Pons (tissue), 1 donor: ENCODE results near the gene CD177.
"Not testable (repeated sequence)": the region's sequence is repeated elsewhere in the genome, so short reads cannot be mapped to it uniquely, and the experiment has no call there.

Experiments
- DNase-seq: peaks from one replicate; pipeline ENCODE4 v3.0.0-alpha.2; 2016; ENCODE audit warnings: low spot score

The CD177 gene

GRCh38 chr19:43353606-43354304 lies at the start of gene CD177:
Gene CD177 (plus strand): TSS chr19:43353686. CDS start chr19:43353715, 29 bp downstream.
- no peak for DNase-seq

GRCh38 chr19:43305642-43306041 lies 47.8 kb upstream of the CD177 start:
- DNase-seq, result no peak

GRCh38 chr19:43306097-43306496 lies 47.4 kb upstream of the CD177 start:
- no peak for DNase-seq

GRCh38 chr19:43308244-43308815 lies 45.2 kb upstream of the CD177 start:
- DNase-seq, result no peak

- peak; percentile 18 for DNase-seq
Observed at GRCh38 chr19:43309466-43309865, 44.0 kb upstream of the CD177 start.

- no peak for DNase-seq
Observed at GRCh38 chr19:43310221-43310620, 43.3 kb upstream of the CD177 start.

GRCh38 chr19:43311256-43311655 lies 42.2 kb upstream of the CD177 start:
- no peak for DNase-seq

GRCh38 chr19:43311706-43312105 lies 41.8 kb upstream of the CD177 start:
- DNase-seq, result no peak

GRCh38 chr19:43313711-43314495 lies 39.6 kb upstream of the CD177 start:
- DNase-seq, result no peak

GRCh38 chr19:43315851-43316250 lies 37.6 kb upstream of the CD177 start:
- DNase-seq, result no peak

GRCh38 chr19:43316591-43317319 lies 36.7 kb upstream of the CD177 start:
- DNase-seq, result peak; percentile 23

- DNase-seq, result no peak
Observed at GRCh38 chr19:43318203-43318602, 35.3 kb upstream of the CD177 start.

GRCh38 chr19:43318796-43319314 lies 34.6 kb upstream of the CD177 start:
- no peak for DNase-seq

GRCh38 chr19:43320546-43320945 lies 32.9 kb upstream of the CD177 start:
- no peak for DNase-seq

- DNase-seq, result not testable (repeated sequence)
Observed at GRCh38 chr19:43326761-43327160, 26.7 kb upstream of the CD177 start.

- DNase-seq, result not testable (repeated sequence)
Observed at GRCh38 chr19:43328561-43328960, 24.9 kb upstream of the CD177 start.

- DNase-seq, result not testable (repeated sequence)
Observed at GRCh38 chr19:43329049-43329448, 24.4 kb upstream of the CD177 start.

- DNase-seq, result no peak
Observed at GRCh38 chr19:43329989-43330388, 23.5 kb upstream of the CD177 start.

- no peak for DNase-seq
Observed at GRCh38 chr19:43330726-43331434, 22.6 kb upstream of the CD177 start.

GRCh38 chr19:43331435-43332010 lies 22.0 kb upstream of the CD177 start:
- no peak for DNase-seq
